Stimulated activated CD8-positive, alpha-beta memory T cell treated with anti-CD3 and anti-CD28 coated beads, Interleukin-2, amount 100 ng/mL, for 1 hour (primary cell): Measurements from ENCODE around the gene PSENEN.
"Not testable (repeated sequence)": the region's sequence is repeated elsewhere in the genome, so short reads cannot be mapped to it uniquely, and the experiment has no call there.

Experiments used
- DNase-seq, 2 donors: peaks; one replicate each; pipeline ENCODE4 v3.0.0-alpha.2; 2020; ENCODE audit warnings: low read depth in 2 of 2

PSENEN gene

DNA sequence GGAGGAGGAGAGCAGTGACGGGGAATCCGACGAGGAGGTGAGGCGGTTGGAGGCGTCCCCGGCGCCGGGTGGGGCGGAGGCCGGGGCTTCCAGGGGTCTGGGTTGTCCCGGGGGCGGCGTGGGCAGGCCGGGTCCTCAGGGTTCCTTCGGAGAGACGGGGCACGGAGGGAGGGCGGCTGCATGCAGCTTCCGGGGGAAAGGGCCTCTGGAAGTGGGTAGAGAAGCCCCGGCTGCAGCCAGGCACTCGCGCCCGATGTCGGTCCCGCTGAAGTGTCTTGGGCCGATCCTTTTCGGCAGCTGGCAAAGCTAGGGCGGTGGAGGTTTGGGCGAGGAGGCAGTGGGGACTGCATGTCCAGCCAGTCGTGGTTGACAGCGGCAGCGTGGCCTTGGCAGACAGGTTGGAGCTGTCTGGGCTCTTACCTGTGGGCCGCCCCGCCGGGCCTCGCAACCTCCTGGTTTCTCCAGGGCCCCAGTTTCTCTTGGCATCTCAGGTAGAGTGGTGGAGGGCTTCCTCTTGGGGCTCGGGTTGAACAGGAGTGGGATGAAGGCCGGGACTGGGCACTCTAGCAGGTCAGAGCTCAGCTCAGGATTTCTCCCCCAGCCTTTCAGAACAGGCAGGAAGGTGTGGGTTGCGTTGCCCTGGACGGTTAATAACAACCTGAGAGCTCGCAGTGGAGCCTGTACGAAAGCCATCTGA lies 27.0 kb upstream of the PSENEN start:
- DNase-seq, result no peak

- DNase-seq, result no peak
These were observed 25.9 kb upstream of the PSENEN start for GRCh38 chr19:35719402-35720162.

DNA sequence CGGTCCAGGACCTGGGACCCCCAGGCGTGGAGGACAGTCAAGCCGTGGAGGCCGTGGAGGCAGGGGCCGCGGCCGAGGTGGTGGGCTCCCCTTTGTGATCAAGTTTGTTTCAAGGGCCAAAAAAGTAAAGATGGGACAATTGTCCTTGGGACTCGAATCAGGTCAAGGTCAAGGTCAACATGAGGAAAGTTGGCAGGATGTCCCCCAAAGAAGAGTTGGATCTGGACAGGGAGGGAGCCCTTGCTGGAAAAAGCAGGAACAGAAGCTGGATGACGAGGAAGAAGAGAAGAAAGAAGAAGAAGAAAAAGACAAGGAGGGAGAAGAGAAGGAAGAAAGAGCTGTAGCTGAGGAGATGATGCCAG lies 25.3 kb upstream of the PSENEN start:
- DNase-seq, result no peak

DNA sequence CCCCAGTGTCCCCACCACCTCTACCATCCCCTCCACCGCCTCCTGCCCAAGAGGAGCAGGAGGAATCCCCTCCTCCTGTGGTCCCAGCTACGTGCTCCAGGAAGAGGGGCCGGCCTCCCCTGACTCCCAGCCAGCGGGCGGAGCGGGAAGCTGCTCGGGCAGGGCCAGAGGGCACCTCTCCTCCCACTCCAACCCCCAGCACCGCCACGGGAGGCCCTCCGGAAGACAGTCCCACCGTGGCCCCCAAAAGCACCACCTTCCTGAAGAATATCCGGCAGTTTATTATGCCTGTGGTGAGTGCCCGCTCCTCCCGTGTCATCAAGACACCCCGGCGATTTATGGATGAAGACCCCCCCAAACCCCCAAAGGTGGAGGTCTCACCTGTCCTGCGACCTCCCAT lies 24.8 kb upstream of the PSENEN start:
- no peak for DNase-seq

GRCh38 chr19:35721374-35721773 lies 24.1 kb upstream of the PSENEN start:
- DNase-seq, result no peak

- no peak for DNase-seq
These were observed 23.0 kb upstream of the PSENEN start for GRCh38 chr19:35722461-35722860.

DNA sequence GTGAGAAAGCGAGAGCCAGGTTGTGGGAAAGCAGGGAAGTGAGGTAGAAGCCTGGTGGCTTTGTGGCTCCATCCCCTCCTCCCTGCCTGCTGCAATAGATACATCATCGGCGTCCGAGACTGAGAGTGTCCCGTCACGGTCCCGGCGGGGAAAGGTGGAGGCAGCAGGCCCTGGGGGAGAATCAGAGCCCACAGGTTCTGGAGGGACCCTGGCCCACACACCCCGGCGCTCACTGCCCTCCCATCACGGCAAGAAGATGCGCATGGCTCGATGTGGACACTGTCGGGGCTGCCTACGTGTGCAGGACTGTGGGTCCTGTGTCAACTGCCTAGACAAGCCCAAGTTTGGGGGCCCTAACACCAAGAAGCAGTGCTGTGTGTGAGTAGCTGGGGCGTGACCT lies 22.6 kb upstream of the PSENEN start:
- DNase-seq, result no peak

DNA sequence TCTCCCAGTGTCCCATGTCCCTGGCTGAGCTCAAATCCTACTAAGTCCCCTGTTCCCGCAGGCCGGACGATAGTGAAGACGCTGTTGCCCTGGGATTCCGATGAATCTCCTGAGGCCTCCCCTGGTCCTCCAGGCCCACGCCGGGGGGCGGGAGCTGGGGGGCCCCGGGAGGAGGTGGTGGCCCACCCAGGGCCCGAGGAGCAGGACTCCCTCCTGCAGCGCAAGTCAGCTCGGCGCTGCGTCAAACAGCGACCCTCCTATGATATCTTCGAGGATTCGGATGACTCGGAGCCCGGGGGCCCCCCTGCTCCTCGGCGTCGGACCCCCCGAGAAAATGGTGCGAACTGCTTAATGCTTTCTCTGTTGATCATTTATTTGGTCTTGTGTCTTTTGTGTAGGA lies 21.8 kb upstream of the PSENEN start:
- no peak for DNase-seq

GRCh38 chr19:35724132-35724531 lies 21.3 kb upstream of the PSENEN start:
- DNase-seq, result not testable (repeated sequence)

DNA sequence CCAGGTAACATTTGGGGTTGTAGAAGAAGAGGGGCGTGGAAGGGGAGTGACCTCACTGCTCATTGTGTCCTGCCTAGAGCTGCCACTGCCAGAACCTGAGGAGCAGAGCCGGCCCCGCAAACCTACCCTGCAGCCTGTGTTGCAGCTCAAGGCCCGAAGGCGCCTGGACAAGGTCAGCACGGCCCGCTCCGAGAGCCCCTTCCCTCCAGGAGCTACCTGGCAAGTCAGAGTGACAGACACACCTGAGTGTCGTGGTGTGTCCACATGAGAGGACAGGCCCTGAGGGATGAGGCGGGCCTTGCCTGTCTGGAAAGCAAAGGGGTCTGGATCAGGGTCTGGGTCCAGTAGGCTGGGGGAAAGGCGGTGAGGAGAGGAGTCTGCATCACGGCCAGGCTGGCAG lies 20.9 kb upstream of the PSENEN start:
- no peak for DNase-seq

DNA sequence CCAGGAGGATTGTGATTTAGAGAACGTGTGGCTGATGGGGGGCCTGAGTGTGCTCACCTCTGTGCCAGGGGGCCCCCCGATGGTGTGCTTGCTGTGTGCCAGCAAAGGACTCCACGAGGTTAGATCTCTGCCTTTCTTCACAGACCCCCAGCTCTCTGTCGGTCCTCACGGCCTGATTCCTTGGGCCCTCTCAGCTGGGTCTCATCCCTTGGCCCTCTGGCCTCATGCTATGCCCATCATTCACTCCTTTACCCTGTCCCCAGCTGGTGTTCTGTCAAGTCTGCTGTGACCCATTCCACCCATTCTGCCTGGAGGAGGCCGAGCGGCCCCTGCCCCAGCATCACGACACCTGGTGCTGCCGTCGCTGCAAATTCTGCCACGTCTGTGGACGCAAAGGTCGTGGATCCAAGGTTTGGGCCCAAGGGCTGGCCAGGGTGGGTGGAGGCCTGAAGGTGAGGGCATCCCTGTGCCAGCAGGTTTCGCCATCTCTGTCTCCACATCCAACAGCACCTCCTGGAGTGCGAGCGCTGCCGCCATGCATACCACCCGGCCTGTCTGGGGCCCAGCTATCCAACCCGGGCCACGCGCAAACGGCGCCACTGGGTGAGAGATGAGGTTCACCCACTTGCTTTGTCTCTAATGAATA lies 20.1 kb upstream of the PSENEN start:
- DNase-seq, result no peak

GRCh38 chr19:35727053-35727955 lies 18.1 kb upstream of the PSENEN start:
- no peak for DNase-seq

DNA sequence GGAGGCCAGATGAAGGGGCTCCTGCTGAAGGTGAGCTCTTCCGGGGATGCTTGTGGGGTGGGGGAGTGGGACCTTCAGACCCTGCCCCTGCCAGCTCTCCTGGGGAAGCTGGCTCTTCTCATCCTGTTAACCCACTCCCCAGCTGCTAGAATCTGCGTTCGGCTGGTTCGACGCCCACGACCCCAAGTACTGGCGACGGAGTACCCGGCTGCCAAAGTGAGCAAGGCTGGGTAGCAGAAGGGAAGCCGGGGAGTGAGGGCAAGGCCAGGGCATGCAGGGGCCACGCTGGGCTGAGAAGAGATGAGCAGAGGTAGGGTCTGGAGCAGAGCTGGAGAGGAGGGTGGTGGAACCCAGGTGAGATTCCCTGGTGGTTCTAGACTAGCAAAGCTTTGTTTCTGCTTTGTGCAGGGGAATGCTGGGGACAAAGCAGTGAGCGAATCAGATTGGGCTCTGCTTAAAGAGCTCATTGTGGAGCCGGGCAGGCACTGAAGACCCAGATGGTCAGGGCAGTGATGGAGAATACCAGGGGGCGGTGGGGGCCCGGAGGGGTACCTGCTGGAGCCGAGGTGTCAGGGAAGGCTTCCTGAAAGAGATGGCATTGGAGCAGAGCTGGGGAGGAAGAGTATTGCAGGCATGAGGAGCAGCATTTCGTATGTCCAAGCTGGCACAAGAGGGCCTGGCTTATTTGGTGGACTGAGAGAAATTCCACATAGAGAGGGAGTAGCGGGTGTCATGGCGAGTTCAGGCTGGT lies 17.3 kb upstream of the PSENEN start:
- no peak for DNase-seq

DNA sequence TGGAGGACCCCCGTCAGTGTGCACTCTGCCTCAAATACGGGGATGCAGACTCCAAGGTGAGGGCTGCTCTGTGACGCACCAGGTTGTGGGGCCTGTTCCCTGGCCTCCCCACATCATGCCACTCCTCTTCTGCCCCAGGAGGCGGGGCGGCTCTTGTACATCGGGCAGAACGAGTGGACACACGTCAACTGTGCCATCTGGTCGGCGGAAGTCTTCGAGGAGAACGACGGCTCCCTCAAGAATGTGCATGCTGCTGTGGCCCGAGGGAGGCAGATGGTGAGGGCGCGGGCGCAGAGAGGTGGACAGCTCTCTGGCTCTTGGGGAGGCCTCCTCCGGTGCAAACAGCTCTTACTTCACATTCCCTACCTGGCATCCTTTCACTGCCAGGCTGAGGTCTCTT lies 16.4 kb upstream of the PSENEN start:
- DNase-seq, result no peak

- DNase-seq, result no peak
These were observed 15.7 kb upstream of the PSENEN start for GRCh38 chr19:35729763-35730162.

GRCh38 chr19:35730326-35730725 lies 15.1 kb upstream of the PSENEN start:
- no peak for DNase-seq

DNA sequence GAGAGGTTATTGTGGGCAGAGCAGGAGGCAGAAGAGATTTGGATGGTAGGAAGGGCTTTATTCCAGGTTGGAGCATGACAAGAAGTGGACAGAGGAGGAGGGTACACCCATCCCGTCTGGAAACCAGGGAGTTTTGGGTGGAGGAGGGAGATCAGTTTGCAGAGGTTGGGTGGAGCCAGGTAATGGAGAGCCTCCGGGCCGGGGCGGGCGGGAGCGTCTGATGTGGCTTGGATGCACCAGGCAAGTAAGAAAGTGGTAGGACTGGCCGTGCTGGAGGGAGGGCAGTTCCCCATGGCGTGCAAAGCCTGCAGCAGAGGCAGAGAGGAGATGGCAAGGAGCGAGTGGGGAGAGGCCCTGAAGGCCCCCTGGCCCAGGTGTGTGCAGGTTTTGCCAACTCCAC lies 14.1 kb upstream of the PSENEN start:
- no peak for DNase-seq

DNA sequence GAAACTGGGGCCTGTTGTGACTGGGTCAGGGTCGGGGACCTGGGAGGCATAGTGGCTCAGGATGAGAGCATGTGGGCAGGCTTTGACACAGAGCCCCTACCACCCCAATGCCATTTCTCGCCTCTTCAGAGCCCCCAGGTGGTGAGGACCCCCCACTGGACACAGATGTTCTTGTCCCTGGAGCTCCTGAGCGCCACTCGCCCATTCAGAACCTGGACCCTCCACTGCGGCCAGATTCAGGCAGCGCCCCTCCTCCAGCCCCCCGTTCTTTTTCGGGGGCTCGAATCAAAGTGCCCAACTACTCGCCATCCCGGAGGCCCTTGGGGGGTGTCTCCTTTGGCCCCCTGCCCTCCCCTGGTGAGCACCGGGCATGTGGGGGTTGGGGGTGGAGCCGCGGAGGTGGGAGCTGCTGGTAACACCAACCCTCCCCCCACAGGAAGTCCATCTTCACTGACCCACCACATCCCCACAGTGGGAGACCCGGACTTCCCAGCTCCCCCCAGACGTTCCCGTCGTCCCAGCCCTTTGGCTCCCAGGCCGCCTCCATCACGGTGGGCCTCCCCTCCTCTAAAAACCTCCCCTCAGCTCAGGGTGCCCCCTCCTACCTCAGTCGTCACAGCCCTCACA lies 13.6 kb upstream of the PSENEN start:
- no peak for DNase-seq

- DNase-seq, result no peak
These were observed 12.8 kb upstream of the PSENEN start for GRCh38 chr19:35732540-35733179.
